Liver (tissue), 9 donors: ENCODE results near the gene BTRC. TPM values are rescaled to one million over a fixed set of nuclear protein-coding genes. Genes with fewer than 3 reads are reported as not detected.

Experiments used
- DNase-seq: peaks from one replicate; pipeline ENCODE4 v3.0.0-alpha.2; 2017; ENCODE audit warnings: low spot score
- H3K27ac ChIP-seq, 2 donors: one replicate each; pipeline ENCODE4 v1.7.0; 2013; ENCODE audit warnings: inconsistent platforms in 2 of 2, low read length in 2 of 2, control low read depth in 1 of 2, low read depth in 1 of 2, mild to moderate bottlenecking in 1 of 2
- H3K27me3 ChIP-seq, 4 donors: one replicate each; pipeline versions ENCODE4 v1.6.1 to v1.7.0; 2013; ENCODE audit warnings: low read length in 3 of 4, inconsistent platforms in 1 of 4, mild to moderate bottlenecking in 1 of 4, moderate library complexity in 1 of 4; ENCODE audit not compliant: control insufficient read depth in 4 of 4, insufficient read depth in 4 of 4
- H3K36me3 ChIP-seq, 4 donors: one replicate each; pipeline versions ENCODE4 v1.6.1 to v1.7.0; 2013; ENCODE audit warnings: low read length in 3 of 4, mild to moderate bottlenecking in 3 of 4, low read depth in 1 of 4, moderate library complexity in 1 of 4; ENCODE audit not compliant: control insufficient read depth in 4 of 4, insufficient read depth in 3 of 4
- H3K4me1 ChIP-seq, 4 donors: one replicate each; pipeline versions ENCODE4 v1.6.1 to v1.7.0; 2013; ENCODE audit warnings: low read length in 3 of 4, mild to moderate bottlenecking in 3 of 4, moderate library complexity in 1 of 4; ENCODE audit not compliant: control insufficient read depth in 4 of 4, insufficient read depth in 4 of 4
- H3K4me3 ChIP-seq, 3 donors: one replicate each; pipeline versions ENCODE4 v1.6.1 to v1.7.0; 2013; ENCODE audit warnings: low read length in 3 of 3, control low read depth in 1 of 3, low read depth in 1 of 3, mild to moderate bottlenecking in 1 of 3
- H3K9ac ChIP-seq, 2 donors: one replicate each; pipeline ENCODE4 v1.7.0; 2013; ENCODE audit warnings: low read length in 2 of 2, mild to moderate bottlenecking in 2 of 2, moderate library complexity in 2 of 2, control low read depth in 1 of 2, low read depth in 1 of 2
- H3K9me3 ChIP-seq, 4 donors: one replicate each; pipeline versions ENCODE4 v1.6.1 to v1.7.0; 2013; ENCODE audit warnings: low read length in 3 of 4; ENCODE audit not compliant: control insufficient read depth in 4 of 4
- EGR1 ChIP-seq, 2 donors: IDR thresholded peaks; 2 replicates each; pipeline ENCODE4 v1.6.1; 2016 to 2018; ENCODE audit warnings: antibody characterized with exemption in 2 of 2, low read depth in 2 of 2
- FOXA1 ChIP-seq: IDR thresholded peaks from 2 replicates; pipeline ENCODE4 v1.6.1; 2016; ENCODE audit warnings: antibody characterized with exemption
- FOXA2 ChIP-seq: IDR thresholded peaks from 2 replicates; pipeline ENCODE4 v1.6.1; 2016; ENCODE audit warnings: antibody characterized with exemption
- GABPA ChIP-seq, 2 donors: IDR thresholded peaks in 1 of 2; conservative IDR thresholded peaks in 1 of 2; 2 replicates each; pipeline ENCODE4 v1.6.1; 2016; ENCODE audit warnings: antibody characterized with exemption in 2 of 2, mild to moderate bottlenecking in 1 of 2, moderate library complexity in 1 of 2
- HNF4A ChIP-seq, 2 donors: conservative IDR thresholded peaks; 2 replicates each; pipeline ENCODE4 v1.6.1; 2016; ENCODE audit warnings: antibody characterized with exemption in 2 of 2, mild to moderate bottlenecking in 2 of 2
- JUND ChIP-seq, 2 donors: IDR thresholded peaks; 2 replicates each; pipeline ENCODE4 v1.6.1; 2016; ENCODE audit warnings: antibody characterized with exemption in 2 of 2
- RAD21 ChIP-seq, 2 donors: IDR thresholded peaks; 2 replicates each; pipeline ENCODE4 v1.6.1; 2016; ENCODE audit warnings: antibody characterized with exemption in 2 of 2, mild to moderate bottlenecking in 2 of 2
- RXRA ChIP-seq, 2 donors: IDR thresholded peaks; 2 replicates each; pipeline ENCODE4 v1.6.1; 2017 to 2018; ENCODE audit warnings: antibody characterized with exemption in 2 of 2, mild to moderate bottlenecking in 1 of 2
- SP1 ChIP-seq: IDR thresholded peaks from 2 replicates; pipeline ENCODE4 v1.6.1; 2018; ENCODE audit warnings: antibody characterized with exemption, mild to moderate bottlenecking
- TAF1 ChIP-seq: conservative IDR thresholded peaks from 2 replicates; pipeline ENCODE4 v1.6.1; 2016; ENCODE audit warnings: antibody characterized with exemption, mild to moderate bottlenecking
- WGBS: extraction: QIAGEN DNeasy Blood & Tissue Kit; methylation state at CpG from one replicate; pipeline ENCODE4 v1.1.7; 2013; 5-methylcytosine and 5-hydroxymethylcytosine counted together
- polyA plus RNA-seq, 2 donors: library from polyadenylated mRNA; stranded (reverse) in 1 of 2; unstranded in 1 of 2; fragments of 200-250 nt in 1 of 2; fragments of >200 nt in 1 of 2; fragmentation: Nextera tagmentation in 1 of 2; extraction: Ambion mirVana in 1 of 2; gene quantifications; one replicate each; pipeline versions ENCODE4 v1.2.1 to v1.2.3, GENCODE V29; 2013 to 2015
- total RNA-seq, 2 donors: library from RNA; depleted of rRNA; stranded (reverse); fragments of >200 nt; gene quantifications; one replicate each; pipeline ENCODE4 v1.2.3, GENCODE V29; 2014
- TF ChIP-seq, protein P1 (sequence below): IDR thresholded peaks from 2 replicates; pipeline ENCODE4 v1.6.1; 2016; ENCODE audit warnings: antibody characterized with exemption, mild to moderate bottlenecking
- TF ChIP-seq, protein P2 (sequence below): IDR thresholded peaks from 2 replicates; pipeline ENCODE4 v1.6.1; 2016; ENCODE audit warnings: antibody characterized with exemption
- TF ChIP-seq, protein P3 (sequence below): IDR thresholded peaks from 2 replicates; pipeline ENCODE4 v1.6.1; 2016; ENCODE audit warnings: antibody characterized with exemption
- donor health status: healthy.
- donor health status: healthy.
- donor health status: healthy.
- donor health status: healthy.
- donor health status: healthy.

BTRC gene
- total and polyA plus RNA-seq, 4 donors: 2.7 to 28.2 (median 5.9) TPM

DNA sequence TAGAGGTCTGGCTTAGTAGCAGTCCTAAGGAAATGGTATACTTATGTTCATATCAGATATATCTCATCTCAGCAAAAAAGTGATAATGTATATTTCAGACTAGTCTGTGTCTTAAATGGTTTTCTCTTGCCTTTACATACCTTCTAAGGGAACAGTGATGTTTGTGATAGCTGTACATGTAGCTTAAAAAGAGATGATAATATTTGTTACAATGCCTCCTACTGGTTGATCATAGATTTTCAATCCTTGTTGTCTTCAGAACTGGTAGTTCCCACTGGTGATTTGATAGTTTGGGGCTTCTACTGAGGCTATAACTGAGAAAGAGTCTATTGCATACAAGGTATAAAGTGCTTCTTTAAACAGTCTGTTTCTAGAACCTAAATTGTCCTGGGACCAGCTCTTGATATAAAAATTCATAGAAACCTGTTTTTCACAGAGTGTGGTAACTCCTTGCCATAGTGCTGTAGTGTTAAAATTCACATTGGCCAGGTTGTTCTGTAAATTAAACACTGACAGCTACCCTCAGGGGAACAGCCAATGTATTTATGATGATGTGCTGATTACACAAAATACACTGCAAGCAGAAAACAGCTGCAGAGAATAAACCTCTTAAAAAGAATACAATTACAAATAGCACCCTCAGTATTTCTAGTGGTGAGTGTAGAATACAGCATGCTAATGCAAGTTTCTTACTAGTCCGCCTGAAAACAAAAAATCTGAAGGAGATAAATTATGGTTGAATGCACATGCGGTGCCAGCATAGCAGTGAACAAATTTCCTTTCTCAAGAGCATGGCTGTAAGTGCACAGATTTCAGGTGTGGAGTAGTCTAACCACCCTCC is 90.3 kb downstream of the BTRC start:
- H3K9me3 ChIP-seq: no peaks in the 10 kb centered on the region
- no peaks in the 10 kb centered on the region for H3K27me3 ChIP-seq
- no peak for DNase-seq
- H3K4me3 ChIP-seq: no peak overlapping the region
- no peak overlapping the region for H3K9ac ChIP-seq
- H3K27ac ChIP-seq: no peak overlapping the region
- TF ChIP-seq TAF1: no peak
- TF ChIP-seq HNF4A (conservative IDR thresholded peaks at IDR 0.05): no peak
- no peak for TF ChIP-seq SP1
- no peak for TF ChIP-seq JUND (IDR thresholded peaks at IDR 0.05)
- TF ChIP-seq, protein P1, sequence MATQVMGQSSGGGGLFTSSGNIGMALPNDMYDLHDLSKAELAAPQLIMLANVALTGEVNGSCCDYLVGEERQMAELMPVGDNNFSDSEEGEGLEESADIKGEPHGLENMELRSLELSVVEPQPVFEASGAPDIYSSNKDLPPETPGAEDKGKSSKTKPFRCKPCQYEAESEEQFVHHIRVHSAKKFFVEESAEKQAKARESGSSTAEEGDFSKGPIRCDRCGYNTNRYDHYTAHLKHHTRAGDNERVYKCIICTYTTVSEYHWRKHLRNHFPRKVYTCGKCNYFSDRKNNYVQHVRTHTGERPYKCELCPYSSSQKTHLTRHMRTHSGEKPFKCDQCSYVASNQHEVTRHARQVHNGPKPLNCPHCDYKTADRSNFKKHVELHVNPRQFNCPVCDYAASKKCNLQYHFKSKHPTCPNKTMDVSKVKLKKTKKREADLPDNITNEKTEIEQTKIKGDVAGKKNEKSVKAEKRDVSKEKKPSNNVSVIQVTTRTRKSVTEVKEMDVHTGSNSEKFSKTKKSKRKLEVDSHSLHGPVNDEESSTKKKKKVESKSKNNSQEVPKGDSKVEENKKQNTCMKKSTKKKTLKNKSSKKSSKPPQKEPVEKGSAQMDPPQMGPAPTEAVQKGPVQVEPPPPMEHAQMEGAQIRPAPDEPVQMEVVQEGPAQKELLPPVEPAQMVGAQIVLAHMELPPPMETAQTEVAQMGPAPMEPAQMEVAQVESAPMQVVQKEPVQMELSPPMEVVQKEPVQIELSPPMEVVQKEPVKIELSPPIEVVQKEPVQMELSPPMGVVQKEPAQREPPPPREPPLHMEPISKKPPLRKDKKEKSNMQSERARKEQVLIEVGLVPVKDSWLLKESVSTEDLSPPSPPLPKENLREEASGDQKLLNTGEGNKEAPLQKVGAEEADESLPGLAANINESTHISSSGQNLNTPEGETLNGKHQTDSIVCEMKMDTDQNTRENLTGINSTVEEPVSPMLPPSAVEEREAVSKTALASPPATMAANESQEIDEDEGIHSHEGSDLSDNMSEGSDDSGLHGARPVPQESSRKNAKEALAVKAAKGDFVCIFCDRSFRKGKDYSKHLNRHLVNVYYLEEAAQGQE: no peak
- peak in 1 of 2 donors; percentile 33 for TF ChIP-seq RAD21 (IDR thresholded peaks at IDR 0.05)
- H3K4me1 ChIP-seq: peaks cover 0 to 3% (median 0%) of the 10 kb centered on the region in 4 donors
- 96% methylated on average over 2 of the region's 2 CpGs for WGBS
- no peaks in the 10 kb centered on the region for H3K36me3 ChIP-seq

DNA sequence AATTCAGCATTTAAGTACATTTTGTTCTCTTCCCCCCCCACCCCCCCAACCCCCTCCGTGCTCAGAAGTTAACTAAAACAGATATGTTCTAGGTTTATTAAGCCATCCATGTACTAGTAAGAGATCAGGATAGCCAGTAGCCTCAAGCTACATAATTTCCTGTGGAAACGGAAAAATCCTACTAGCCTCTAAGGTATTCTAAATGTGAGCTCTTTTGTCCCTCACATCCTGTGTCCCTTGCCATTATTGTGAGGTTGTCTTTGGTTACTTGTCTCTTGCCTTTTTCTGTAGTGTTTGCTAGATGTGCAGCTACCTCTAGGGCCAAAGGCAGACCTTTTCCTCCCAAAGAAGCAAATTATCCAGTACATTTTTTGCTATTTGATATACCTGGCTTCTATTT is 92.1 kb downstream of the BTRC start:
- DNase-seq: no peak
- Histone ChIP-seq H3K4me1 (peaks cover 0 to 3% (median 0%) of the 10 kb centered on the region in 4 donors), H3K27ac (no peak overlapping the region), H3K9me3 (no peaks in the 10 kb centered on the region), H3K4me3 (no peak overlapping the region), H3K36me3 (no peaks in the 10 kb centered on the region), H3K27me3 (no peaks in the 10 kb centered on the region), H3K9ac (no peak overlapping the region)
- WGBS: 81% methylated on average over 2 of the region's 2 CpGs
- no peak for TF ChIP-seq EGR1 (IDR thresholded peaks at IDR 0.05; ENCODE audit: low read depth in 2 of 2)
- no peak for TF ChIP-seq TAF1
- no peak for TF ChIP-seq RXRA (IDR thresholded peaks at IDR 0.05)
- no peak for TF ChIP-seq HNF4A (conservative IDR thresholded peaks at IDR 0.05)
- no peak for TF ChIP-seq JUND (IDR thresholded peaks at IDR 0.05)
- TF ChIP-seq FOXA2: no peak
- TF ChIP-seq FOXA1: no peak
- no peak for TF ChIP-seq RAD21 (IDR thresholded peaks at IDR 0.05)
- TF ChIP-seq GABPA (IDR thresholded peaks at IDR 0.05 in 1 of 2, conservative IDR thresholded peaks at IDR 0.05 in 1 of 2): no peak
- TF ChIP-seq, protein P2, sequence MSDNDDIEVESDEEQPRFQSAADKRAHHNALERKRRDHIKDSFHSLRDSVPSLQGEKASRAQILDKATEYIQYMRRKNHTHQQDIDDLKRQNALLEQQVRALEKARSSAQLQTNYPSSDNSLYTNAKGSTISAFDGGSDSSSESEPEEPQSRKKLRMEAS: no peak
- TF ChIP-seq, protein P1: no peak
- TF ChIP-seq, protein P3, sequence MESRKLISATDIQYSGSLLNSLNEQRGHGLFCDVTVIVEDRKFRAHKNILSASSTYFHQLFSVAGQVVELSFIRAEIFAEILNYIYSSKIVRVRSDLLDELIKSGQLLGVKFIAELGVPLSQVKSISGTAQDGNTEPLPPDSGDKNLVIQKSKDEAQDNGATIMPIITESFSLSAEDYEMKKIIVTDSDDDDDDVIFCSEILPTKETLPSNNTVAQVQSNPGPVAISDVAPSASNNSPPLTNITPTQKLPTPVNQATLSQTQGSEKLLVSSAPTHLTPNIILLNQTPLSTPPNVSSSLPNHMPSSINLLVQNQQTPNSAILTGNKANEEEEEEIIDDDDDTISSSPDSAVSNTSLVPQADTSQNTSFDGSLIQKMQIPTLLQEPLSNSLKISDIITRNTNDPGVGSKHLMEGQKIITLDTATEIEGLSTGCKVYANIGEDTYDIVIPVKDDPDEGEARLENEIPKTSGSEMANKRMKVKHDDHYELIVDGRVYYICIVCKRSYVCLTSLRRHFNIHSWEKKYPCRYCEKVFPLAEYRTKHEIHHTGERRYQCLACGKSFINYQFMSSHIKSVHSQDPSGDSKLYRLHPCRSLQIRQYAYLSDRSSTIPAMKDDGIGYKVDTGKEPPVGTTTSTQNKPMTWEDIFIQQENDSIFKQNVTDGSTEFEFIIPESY: no peak
